Heart left ventricle (tissue), 16 donors: ENCODE results near the gene TBC1D7. TPM values are rescaled to one million over a fixed set of nuclear protein-coding genes. Genes with fewer than 3 reads are reported as not detected.

Source experiments
- ATAC-seq, 4 donors: fragments of 200-7000 bp; cut with Tn5 transposase; one replicate each; pipeline ENCODE4 v1.9.1; 2020 to 2022; ENCODE audit warnings: moderate library complexity in 4 of 4, mild to moderate bottlenecking in 3 of 4, moderate number of reproducible peaks in 1 of 4
- DNase-seq, 5 donors: peaks; one replicate each; pipeline ENCODE4 v3.0.0-alpha.2; 2020
- H3K27ac ChIP-seq, 12 donors: fragments of 200-600 bp; sonication (generic) in 4 of 12; one replicate each; pipeline versions ENCODE4 v1.5.0 to v1.8.0; 2016 to 2022; ENCODE audit warnings: mild to moderate bottlenecking in 2 of 12
- H3K27me3 ChIP-seq, 9 donors: fragments of 200-600 bp; sonication (generic) in 2 of 9; one replicate each; pipeline versions ENCODE4 v1.5.1 to v1.8.0; 2016 to 2022; ENCODE audit warnings: mild to moderate bottlenecking in 3 of 9
- H3K36me3 ChIP-seq, 9 donors: fragments of 200-600 bp; sonication (generic) in 2 of 9; one replicate each; pipeline versions ENCODE4 v1.5.0 to v1.8.0; 2018 to 2022; ENCODE audit warnings: mild to moderate bottlenecking in 2 of 9
- H3K4me1 ChIP-seq, 12 donors: fragments of 200-600 bp; sonication (generic) in 4 of 12; one replicate each; pipeline versions ENCODE4 v1.5.0 to v1.8.0; 2016 to 2022; ENCODE audit warnings: mild to moderate bottlenecking in 3 of 12
- H3K4me3 ChIP-seq, 12 donors: fragments of 200-600 bp; sonication (generic) in 4 of 12; one replicate each; pipeline versions ENCODE4 v1.5.0 to v1.8.0; 2017 to 2022; ENCODE audit warnings: mild to moderate bottlenecking in 9 of 12, moderate library complexity in 4 of 12
- H3K9me3 ChIP-seq, 12 donors: fragments of 200-600 bp; sonication (generic) in 4 of 12; one replicate each; pipeline versions ENCODE4 v1.5.0 to v1.8.0; 2016 to 2022; ENCODE audit warnings: mild to moderate bottlenecking in 1 of 12
- CTCF ChIP-seq, 12 donors: fragments of 200-600 bp; sonication (generic) in 4 of 12; IDR thresholded peaks; one replicate each; pipeline versions ENCODE4 v1.5.0 to v1.8.0; 2018 to 2022; ENCODE audit warnings: antibody characterized with exemption in 12 of 12, mild to moderate bottlenecking in 5 of 12
- POLR2A ChIP-seq, 2 donors: fragments of 450-650 bp; IDR thresholded peaks; one replicate each; pipeline ENCODE4 v1.6.1; 2017; ENCODE audit warnings: antibody characterized with exemption in 2 of 2, mild to moderate bottlenecking in 2 of 2, moderate library complexity in 2 of 2
- WGBS, 4 donors: extraction: QIAGEN DNeasy Blood & Tissue Kit in 2 of 4; methylation state at CpG; one replicate each; pipeline versions ENCODE4 v1.1.5 to v1.1.7; 2013 to 2018; 5-methylcytosine and 5-hydroxymethylcytosine counted together
- intact Hi-C, 10 donors: fragments of 100-400 bp; cut with DNase I; formaldehyde crosslinking; loops; one replicate each; pipeline versions ENCODE4 v1.11.1 to v1.14.2; 2022
- polyA plus RNA-seq, 2 donors: library from polyadenylated mRNA; stranded (reverse); fragments of 200-250 nt; gene quantifications; one replicate each; pipeline ENCODE4 v1.2.3, GENCODE V29; 2013
- total RNA-seq, 9 donors: library from RNA; depleted of rRNA in 2 of 9; stranded (reverse); fragments of >200 nt in 2 of 9; fragmentation: NEBNext Ultra II Directional in 3 of 9; extraction: Animal tissue kit (Norgen Biotek cat#: 25700) in 3 of 9; gene quantifications; one replicate each; pipeline versions ENCODE4 v1.1.0 to v1.2.4, GENCODE V29; 2016 to 2023
- donor health status: ischemic (EF 13 %, LVEDD 7.1; RV severe dilation, severe dysfunction).
- donor health status: healthy with polysubstance abuse.
- donor health status: DM: no; HTN: yes; CAD: no.
- donor health status: DM: no; HTN: no; CAD: no.
- donor health status: ischemic (EF 25% LVEDD 6.9; RV normal size, moderate dysfunction).
- donor health status: ischemic (EF 25% LVEDD 5.7; RV mildly dilated, moderate dysfunction).
- donor health status: healthy.
- donor health status: DM: yes; HTN: yes; CAD: no.
- donor health status: ischemic (EF 35%, LVEDD 5.7; RV mildly dilated, moderate dysfunction).
- donor health status: nonischemic (EF 11% LVEDD 7.7; RV severe dilation, severe dysfunction).
- donor health status: DM: yes; HTN: yes; CAD: no.
- donor health status: PGD.
- donor health status: ischemic (EF 29% LVEDD 5.4; RV normal size, mild dysfunction).
- donor health status: nonischemic (EF 23%, LVEDD 6.1; RV moderate dilation, normal function).

TBC1D7 gene
- total and polyA plus RNA-seq, 11 donors, result 17.0 to 31.9 (median 22.9) TPM

GRCh38 chr6:13290335-13290734 is 38.0 kb downstream of the TBC1D7 start:
- Histone ChIP-seq H3K27ac (no peak overlapping the region), H3K4me3 (no peak overlapping the region), H3K4me1 (peaks cover 0 to 15% (median 0%) of the 10 kb centered on the region in 12 donors), H3K36me3 (peaks cover 2 to 68% (median 54%) of the 10 kb centered on the region in 9 donors), H3K27me3 (no peaks in the 10 kb centered on the region), H3K9me3 (peaks cover 0 to 27% (median 8%) of the 10 kb centered on the region in 12 donors)
- DNase-seq, result no peak
- intact Hi-C loops, result loop anchor here in 1 of 10 donors (10.0 kb wide), 1 partner anchor 376 kb away; no protein-coding TSS in a partner anchor
- ATAC-seq, result no peak
- no peak for TF ChIP-seq CTCF (IDR thresholded peaks at IDR 0.05)
- TF ChIP-seq POLR2A (IDR thresholded peaks at IDR 0.05), result no peak
- 97 to 100% (median 98%) methylated on average over 2 of the region's 2 CpGs for WGBS, 4 donors

- H3K4me1 ChIP-seq, result peaks cover 0 to 12% (median 0%) of the 10 kb centered on the region in 12 donors
- H3K27me3 ChIP-seq, result no peaks in the 10 kb centered on the region
- no peak for ATAC-seq
- peaks cover 2 to 68% (median 51%) of the 10 kb centered on the region in 9 donors for H3K36me3 ChIP-seq
- H3K4me3 ChIP-seq, result no peak overlapping the region
- no peak overlapping the region for H3K27ac ChIP-seq
- peaks cover 0 to 27% (median 8%) of the 10 kb centered on the region in 12 donors for H3K9me3 ChIP-seq
- 63 to 77% (median 71%) methylated on average over 9 of the region's 9 CpGs for WGBS, 4 donors
- DNase-seq, result no peak
- intact Hi-C loops, result loop anchor here in 1 of 10 donors (10.0 kb wide), 1 partner anchor 375 kb away; no protein-coding TSS in a partner anchor
- TF ChIP-seq CTCF (IDR thresholded peaks at IDR 0.05), result no peak
- no peak for TF ChIP-seq POLR2A (IDR thresholded peaks at IDR 0.05)
These were observed 38.5 kb downstream of the TBC1D7 start for GRCh38 chr6:13289789-13290318.

- H3K27ac ChIP-seq, result no peak overlapping the region
- no peak for ATAC-seq
These were observed 39.4 kb downstream of the TBC1D7 start for GRCh38 chr6:13288969-13289391.

More at GRCh38 chr6:13288969-13289391, 39.4 kb downstream of the TBC1D7 start:
- H3K4me3 ChIP-seq, result no peak overlapping the region
- no peaks in the 10 kb centered on the region for H3K27me3 ChIP-seq
- TF ChIP-seq POLR2A (IDR thresholded peaks at IDR 0.05), result no peak
- TF ChIP-seq CTCF (IDR thresholded peaks at IDR 0.05), result no peak
- no peak for DNase-seq
- H3K36me3 ChIP-seq, result peaks cover 1 to 68% (median 48%) of the 10 kb centered on the region in 9 donors
- intact Hi-C loops, result no loop called here
- H3K9me3 ChIP-seq, result peaks cover 0 to 27% (median 8%) of the 10 kb centered on the region in 12 donors
- WGBS, 4 donors, result 86 to 95% (median 90%) methylated on average over 12 to 13 of the region's 13 CpGs
- peaks cover 0 to 9% (median 0%) of the 10 kb centered on the region in 12 donors for H3K4me1 ChIP-seq
